Fibroblast of pulmonary artery (primary cell): ENCODE measurements around the gene CREB5.

Source experiments
- DNase-seq: peaks from one replicate; pipeline ENCODE4 v3.0.0-alpha.2; 2010; ENCODE audit warnings: low read depth
- H3K4me3 ChIP-seq: replicated peaks from 2 replicates; pipeline ENCODE4 v1.5.1; 2011; ENCODE audit warnings: low read depth, mild to moderate bottlenecking, control low read depth, low read length, moderate library complexity
- TF ChIP-seq, protein P1 (sequence below): IDR thresholded peaks from 2 replicates; pipeline ENCODE4 v1.5.1; 2011; ENCODE audit warnings: mild to moderate bottlenecking, control low read depth, low read length, inconsistent platforms; ENCODE audit errors: missing control alignments

Gene CREB5

GRCh38 chr7:28705350-28705749 is 293.0 kb downstream of the CREB5 start:
- H3K4me3 ChIP-seq, result no peak overlapping the region
- DNase-seq, result no peak
- TF ChIP-seq, protein P1, sequence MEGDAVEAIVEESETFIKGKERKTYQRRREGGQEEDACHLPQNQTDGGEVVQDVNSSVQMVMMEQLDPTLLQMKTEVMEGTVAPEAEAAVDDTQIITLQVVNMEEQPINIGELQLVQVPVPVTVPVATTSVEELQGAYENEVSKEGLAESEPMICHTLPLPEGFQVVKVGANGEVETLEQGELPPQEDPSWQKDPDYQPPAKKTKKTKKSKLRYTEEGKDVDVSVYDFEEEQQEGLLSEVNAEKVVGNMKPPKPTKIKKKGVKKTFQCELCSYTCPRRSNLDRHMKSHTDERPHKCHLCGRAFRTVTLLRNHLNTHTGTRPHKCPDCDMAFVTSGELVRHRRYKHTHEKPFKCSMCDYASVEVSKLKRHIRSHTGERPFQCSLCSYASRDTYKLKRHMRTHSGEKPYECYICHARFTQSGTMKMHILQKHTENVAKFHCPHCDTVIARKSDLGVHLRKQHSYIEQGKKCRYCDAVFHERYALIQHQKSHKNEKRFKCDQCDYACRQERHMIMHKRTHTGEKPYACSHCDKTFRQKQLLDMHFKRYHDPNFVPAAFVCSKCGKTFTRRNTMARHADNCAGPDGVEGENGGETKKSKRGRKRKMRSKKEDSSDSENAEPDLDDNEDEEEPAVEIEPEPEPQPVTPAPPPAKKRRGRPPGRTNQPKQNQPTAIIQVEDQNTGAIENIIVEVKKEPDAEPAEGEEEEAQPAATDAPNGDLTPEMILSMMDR, result no peak

- TF ChIP-seq, protein P1, result no peak
- no peak overlapping the region for H3K4me3 ChIP-seq
These were observed 294.3 kb downstream of the CREB5 start for GRCh38 chr7:28706584-28706983.

GRCh38 chr7:28707291-28707690 is 295.0 kb downstream of the CREB5 start:
- no peak for DNase-seq
- no peak overlapping the region for H3K4me3 ChIP-seq
- TF ChIP-seq, protein P1, result no peak

More at GRCh38 chr7:28706584-28706983, 294.3 kb downstream of the CREB5 start:
- no peak for DNase-seq

GRCh38 chr7:28708033-28708951 is 296.0 kb downstream of the CREB5 start:
- peak; percentile 66 for DNase-seq
- TF ChIP-seq, protein P1, result no peak
- H3K4me3 ChIP-seq, result no peak overlapping the region

- TF ChIP-seq, protein P1, result no peak
- DNase-seq, result no peak
- no peak overlapping the region for H3K4me3 ChIP-seq
These were observed 297.4 kb downstream of the CREB5 start for GRCh38 chr7:28709748-28710147.

DNA sequence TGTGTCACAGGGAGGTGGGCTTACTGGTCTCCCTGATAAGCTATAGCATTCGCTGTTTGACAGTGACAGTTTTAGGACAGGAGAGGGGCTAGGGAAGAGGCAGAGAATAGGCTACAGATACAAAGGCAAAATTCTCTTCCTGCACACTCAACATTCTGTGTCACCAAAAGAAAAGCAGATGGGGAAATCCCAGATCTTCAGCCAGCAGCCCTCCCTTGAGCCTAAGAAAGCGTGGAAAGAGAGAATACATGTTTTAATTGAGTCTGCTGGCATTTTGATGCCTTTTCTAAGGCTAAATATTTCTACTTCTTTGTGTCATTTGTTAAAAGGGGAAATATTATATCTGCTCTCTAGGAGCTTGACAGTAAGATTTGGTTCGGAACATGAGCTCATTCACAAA is 298.8 kb downstream of the CREB5 start:
- H3K4me3 ChIP-seq, result no peak overlapping the region
- TF ChIP-seq, protein P1, result no peak
- no peak for DNase-seq
